ENCODE results near the gene AFTPH. TPM values are rescaled to one million over a fixed set of nuclear protein-coding genes. Genes with fewer than 3 reads are reported as not detected.

The AFTPH gene
- 32.7 and 38.7 TPM in 2 replicates for total RNA-seq

DNA sequence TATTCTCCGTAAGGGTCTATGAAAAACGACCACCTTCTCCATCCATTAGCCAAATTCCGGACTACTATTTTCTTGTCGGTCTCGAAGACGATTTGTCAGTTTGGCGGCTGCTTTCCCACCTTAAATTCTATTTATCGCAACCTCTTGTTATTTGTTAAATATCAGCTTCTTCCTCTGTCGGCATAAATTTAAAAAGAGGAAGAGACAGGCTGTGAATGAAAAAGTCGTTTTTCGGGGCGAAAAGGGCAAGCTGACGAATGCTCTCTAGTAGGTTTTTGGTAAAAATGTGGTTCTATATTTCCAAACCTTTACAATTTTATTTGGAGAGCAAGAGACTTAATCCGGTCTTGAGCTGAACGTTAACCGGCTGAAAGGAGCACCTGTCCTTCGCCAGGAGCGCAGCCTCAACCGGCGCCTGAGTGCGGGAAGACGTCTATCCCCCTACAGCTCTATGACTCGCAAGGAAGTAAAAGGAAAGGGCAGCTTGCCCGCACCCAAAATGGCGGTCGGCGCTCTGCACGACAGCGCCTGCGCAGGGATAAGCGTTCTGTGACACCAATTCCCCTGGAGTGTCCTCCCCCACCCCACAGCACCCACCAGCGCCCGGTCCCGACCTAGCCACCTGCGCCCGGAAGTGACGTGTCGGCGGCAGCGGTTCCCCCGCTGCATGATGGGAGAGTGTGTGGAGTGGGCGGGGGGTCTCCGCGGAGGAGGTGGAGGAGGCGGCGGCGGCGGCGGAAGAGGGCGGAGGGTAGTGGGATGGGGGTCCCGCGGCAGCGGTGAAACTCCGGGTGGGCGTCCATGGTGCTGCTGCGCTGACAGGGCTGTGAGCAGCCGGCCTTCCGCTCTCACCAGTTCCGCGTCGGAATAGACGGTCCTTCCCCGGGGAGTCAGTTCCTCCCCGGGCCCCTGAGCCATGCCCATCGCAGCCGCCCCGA lies at the start of gene AFTPH:
AFTPH (plus strand) TSS at position 663 of the 938 bp plus-strand sequence. CDS start 27,147 bp downstream, outside the sequence.
- no peaks in the 10 kb centered on the region for H3K4me1 ChIP-seq (ENCODE audit: insufficient read depth, low read length)
- H4K20me1 ChIP-seq (ENCODE audit: insufficient read depth, low read length): peaks cover 12% of the 10 kb centered on the region
- no peaks in the 10 kb centered on the region for H3K9me3 ChIP-seq (ENCODE audit: low read depth, low read length)
- peak within 1 kb of the TSS; percentile 89 for H3K4me3 ChIP-seq (ENCODE audit: insufficient read depth, low read length)
- H3K27ac ChIP-seq (ENCODE audit: low read depth, low read length): peak within 1 kb of the TSS; percentile 76
- TF ChIP-seq CTCF (IDR thresholded peaks at IDR 0.05; ENCODE audit: extremely low read depth, low read depth, low read length): no peak
- no peaks in the 10 kb centered on the region for H3K36me3 ChIP-seq (ENCODE audit: insufficient read depth, low read length)
- H3K4me2 ChIP-seq (ENCODE audit: insufficient read depth, low read length): peak within 1 kb of the TSS; percentile 92
- H3K27me3 ChIP-seq (ENCODE audit: insufficient read depth, low read length): peaks cover 8% of the 10 kb centered on the region
- peak within 1 kb of the TSS; percentile 89 for H2AFZ ChIP-seq (ENCODE audit: low read length)
- DNase-seq (ENCODE audit: insufficient read length, low spot score, missing footprints): peak; percentile 98
- H3K79me2 ChIP-seq (ENCODE audit: insufficient read depth, low read length): peaks cover 50% of the 10 kb centered on the region

- Histone ChIP-seq H3K4me2 (ENCODE audit: insufficient read depth, low read length) (no peak overlapping the region), H3K79me2 (ENCODE audit: insufficient read depth, low read length) (no peaks in the 10 kb centered on the region), H3K27me3 (ENCODE audit: insufficient read depth, low read length) (peaks cover 57% of the 10 kb centered on the region), H2AFZ (ENCODE audit: low read length) (no peak overlapping the region), H3K27ac (ENCODE audit: low read depth, low read length) (no peak overlapping the region), H3K9me3 (ENCODE audit: low read depth, low read length) (no peaks in the 10 kb centered on the region), H3K4me1 (ENCODE audit: insufficient read depth, low read length) (no peaks in the 10 kb centered on the region), H3K36me3 (ENCODE audit: insufficient read depth, low read length) (no peaks in the 10 kb centered on the region), H4K20me1 (ENCODE audit: insufficient read depth, low read length) (no peaks in the 10 kb centered on the region), H3K4me3 (ENCODE audit: insufficient read depth, low read length) (no peak overlapping the region)
- TF ChIP-seq CTCF (IDR thresholded peaks at IDR 0.05; ENCODE audit: extremely low read depth, low read depth, low read length): no peak
- no peak for DNase-seq (ENCODE audit: insufficient read length, low spot score, missing footprints)
Measured at GRCh38 chr2:64474636-64475035, 49.5 kb upstream of the AFTPH start.

- H2AFZ ChIP-seq (ENCODE audit: low read length): no peak overlapping the region
Measured at GRCh38 chr2:64477037-64477436, 47.1 kb upstream of the AFTPH start.

More at GRCh38 chr2:64477037-64477436, 47.1 kb upstream of the AFTPH start:
- H3K4me2 ChIP-seq (ENCODE audit: insufficient read depth, low read length): no peak overlapping the region
- no peaks in the 10 kb centered on the region for H3K79me2 ChIP-seq (ENCODE audit: insufficient read depth, low read length)
- H3K36me3 ChIP-seq (ENCODE audit: insufficient read depth, low read length): no peaks in the 10 kb centered on the region
- no peaks in the 10 kb centered on the region for H3K4me1 ChIP-seq (ENCODE audit: insufficient read depth, low read length)
- TF ChIP-seq CTCF (IDR thresholded peaks at IDR 0.05; ENCODE audit: extremely low read depth, low read depth, low read length): no peak
- H3K4me3 ChIP-seq (ENCODE audit: insufficient read depth, low read length): no peak overlapping the region
- no peaks in the 10 kb centered on the region for H4K20me1 ChIP-seq (ENCODE audit: insufficient read depth, low read length)
- no peaks in the 10 kb centered on the region for H3K9me3 ChIP-seq (ENCODE audit: low read depth, low read length)
- H3K27ac ChIP-seq (ENCODE audit: low read depth, low read length): no peak overlapping the region
- peaks cover 43% of the 10 kb centered on the region for H3K27me3 ChIP-seq (ENCODE audit: insufficient read depth, low read length)
- DNase-seq (ENCODE audit: insufficient read length, low spot score, missing footprints): no peak
